HG03575 (cell line): ENCODE measurements around the gene MBD5.

ENCODE experiments used
- ATAC-seq: cut with Tn5 transposase; IDR thresholded peaks from one replicate; pipeline ENCODE4 v1.9.1; 2021; ENCODE audit not compliant: unreplicated experiment, insufficient number of reproducible peaks, low FRiP score; ENCODE audit errors: extremely low read depth

The MBD5 gene

DNA sequence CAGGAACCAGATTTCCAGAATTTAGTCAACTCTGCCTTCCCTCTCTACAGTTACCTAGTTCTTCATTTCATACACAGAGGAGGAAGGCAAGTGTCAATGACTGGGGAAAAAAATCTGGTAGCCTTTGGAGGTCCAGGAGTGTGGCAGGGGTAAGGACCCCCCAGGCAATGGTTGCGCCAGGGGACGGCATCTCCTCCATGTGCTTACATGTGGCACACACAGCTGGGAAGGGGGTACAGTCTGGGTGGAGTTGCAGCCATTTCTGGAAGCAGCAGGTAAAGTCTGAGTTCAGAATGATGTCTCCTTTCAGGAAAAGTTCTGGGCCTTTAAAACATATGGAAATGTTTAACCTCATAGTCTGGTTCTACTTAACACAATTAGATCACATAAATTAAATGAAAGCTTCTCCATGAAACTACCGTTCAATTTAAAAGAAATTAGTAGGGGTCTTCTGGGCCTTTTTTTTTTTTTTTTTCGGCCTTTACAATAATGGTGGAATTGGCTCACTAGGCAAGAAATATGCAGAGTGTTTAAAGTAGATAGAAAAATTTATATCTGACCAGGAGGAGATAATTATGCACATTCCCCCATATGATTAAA lies 470.0 kb downstream of the MBD5 start:
- ATAC-seq = no peak

GRCh38 chr2:148493822-148494563 lies 473.1 kb downstream of the MBD5 start:
- ATAC-seq = no peak

DNA sequence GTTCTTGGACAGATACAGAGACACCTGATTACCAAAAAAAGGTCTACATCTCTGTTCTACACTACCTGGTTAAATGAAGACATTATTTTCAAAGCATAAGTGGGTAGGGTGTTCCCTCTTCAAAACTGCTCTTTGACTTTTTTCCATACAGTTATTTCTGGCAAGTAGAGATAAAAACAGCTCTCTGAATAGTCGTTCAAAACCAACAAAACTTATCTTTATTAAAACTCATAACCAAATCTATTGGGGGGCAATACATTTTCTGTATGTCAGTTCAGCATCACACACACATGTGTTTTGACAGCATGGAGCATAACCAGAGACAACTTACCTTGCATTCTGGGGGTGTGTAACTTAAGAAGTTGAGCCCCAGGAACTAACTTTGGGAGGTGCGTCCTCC lies 474.7 kb downstream of the MBD5 start:
- ATAC-seq = no peak

GRCh38 chr2:148501545-148501944 lies 480.7 kb downstream of the MBD5 start:
- no peak for ATAC-seq

DNA sequence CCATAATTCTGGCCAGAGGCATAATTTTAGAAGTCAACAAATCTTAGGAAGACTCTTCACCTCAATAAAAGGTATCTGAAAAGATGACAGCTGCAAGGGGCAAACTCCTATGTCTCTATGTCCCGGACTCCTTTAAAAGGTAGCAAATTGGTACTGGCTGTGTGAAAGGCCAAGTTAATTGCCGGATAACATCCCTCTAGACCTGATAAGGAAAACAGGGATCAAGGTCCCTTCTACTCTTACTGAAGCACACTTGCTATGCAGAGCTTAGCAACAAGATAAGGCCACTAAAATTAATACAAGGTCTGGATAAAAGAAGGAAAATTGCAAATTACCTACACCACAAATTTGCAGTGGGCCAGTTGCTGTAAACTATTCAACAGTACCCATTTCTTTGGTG lies 482.6 kb downstream of the MBD5 start:
- no peak for ATAC-seq

DNA sequence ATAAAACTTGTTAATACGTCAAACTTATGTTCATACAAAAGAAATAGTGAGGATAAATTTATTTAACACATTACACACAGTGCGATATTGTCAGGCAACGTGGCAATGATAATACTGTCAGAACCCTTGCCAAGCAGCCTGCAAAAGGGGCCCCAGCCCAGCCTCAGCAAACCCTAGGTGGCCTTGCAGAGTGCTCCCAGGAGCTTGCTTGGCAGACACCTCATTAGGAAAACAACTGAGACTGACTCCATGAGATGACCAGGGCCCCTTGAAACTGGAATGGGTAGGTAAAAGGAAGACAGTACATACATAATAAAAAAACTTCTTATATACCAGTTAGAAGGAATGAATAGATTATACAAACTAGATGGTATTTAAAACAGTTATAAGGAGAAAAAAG lies 487.1 kb downstream of the MBD5 start:
- ATAC-seq = no peak

- no peak for ATAC-seq
Observed at GRCh38 chr2:148508878-148509287, 488.0 kb downstream of the MBD5 start.

DNA sequence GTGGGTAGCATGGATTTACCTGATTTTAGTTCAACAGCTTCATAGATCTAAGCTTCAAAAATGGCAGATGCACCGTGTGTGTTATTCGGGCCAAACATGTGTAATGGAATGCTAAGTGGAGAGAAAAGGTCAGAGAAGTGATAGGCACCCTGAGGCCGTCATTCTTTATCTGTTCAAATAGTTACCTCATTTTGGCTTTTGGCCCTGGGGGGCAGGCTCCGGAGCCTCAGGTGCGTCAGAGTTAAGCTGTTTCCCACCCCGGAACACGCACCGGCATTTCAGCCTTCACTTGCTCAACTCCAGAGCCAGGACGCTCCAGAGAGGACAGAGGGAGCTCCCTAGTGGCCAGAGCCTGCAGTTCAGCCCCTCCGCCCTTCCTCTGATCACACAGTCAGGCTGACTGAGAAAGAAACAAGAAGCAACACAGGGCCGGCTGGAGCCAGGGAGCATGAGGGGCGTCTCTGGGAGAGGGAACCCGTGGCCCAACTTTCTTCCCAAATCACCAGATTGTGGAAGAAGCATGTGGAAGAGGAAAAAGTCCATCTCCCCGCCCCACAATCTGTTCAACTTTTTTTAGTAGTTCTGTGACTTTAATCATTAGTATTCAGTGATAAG lies 488.5 kb downstream of the MBD5 start:
- peak; percentile 97 for ATAC-seq

- no peak for ATAC-seq
Observed at GRCh38 chr2:148511883-148512282, 491.0 kb downstream of the MBD5 start.

DNA sequence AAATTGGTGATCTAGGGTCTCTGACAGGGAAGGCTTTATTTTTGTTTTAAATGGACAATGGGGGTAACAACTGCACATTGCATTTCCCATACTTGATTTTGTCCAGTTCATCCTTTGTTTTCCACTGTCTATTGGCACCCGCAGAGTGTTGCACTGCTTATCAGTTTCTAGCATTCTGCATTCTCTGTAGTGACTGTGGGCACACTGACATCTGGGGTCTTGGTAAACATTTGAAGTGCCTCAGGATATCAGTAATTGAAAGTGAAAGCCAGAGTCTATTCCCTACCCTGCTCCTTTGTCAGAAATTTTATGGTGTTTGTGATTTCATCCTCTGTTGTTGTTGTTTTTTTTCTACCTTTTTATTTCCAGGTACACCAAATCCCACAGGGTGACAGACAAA lies 491.6 kb downstream of the MBD5 start:
- ATAC-seq = no peak

DNA sequence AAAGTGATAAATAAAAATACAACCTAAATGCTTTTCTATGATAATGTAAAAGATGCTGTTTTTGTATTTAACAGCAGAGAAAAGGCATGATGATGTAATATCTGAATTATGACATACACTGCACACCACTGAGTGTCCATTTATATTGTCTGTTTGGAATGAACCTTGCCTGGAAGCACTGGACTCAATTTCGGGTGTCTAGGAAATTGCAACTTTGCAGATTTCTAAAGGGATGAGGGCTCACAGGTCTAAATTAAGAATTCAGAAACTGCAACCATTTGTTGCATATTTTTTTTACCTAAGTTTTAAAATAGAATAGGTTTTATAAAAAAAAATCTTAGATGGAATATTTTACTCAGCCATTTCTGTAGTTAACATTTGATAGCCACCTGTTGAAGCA lies 492.5 kb downstream of the MBD5 start:
- no peak for ATAC-seq

- ATAC-seq = no peak
Observed at GRCh38 chr2:148515120-148515519, 494.2 kb downstream of the MBD5 start.

DNA sequence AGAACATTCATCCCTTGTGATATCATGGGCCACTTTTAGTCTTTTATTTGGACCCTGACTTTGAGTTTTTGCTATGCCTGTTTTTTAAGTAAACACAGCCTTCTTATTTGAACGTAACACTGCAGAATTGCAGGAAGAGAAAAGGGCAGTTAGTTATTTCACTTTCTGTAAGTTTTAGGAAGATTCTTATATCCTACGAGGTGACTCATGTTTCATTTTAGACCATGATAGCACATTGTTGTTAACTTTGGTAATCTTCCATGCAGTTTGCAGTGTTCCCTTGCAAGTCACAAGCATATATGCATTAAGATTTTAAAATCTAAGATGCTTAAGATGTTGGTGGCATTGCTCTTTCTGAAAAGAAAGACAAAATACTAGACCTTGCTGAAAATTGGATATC lies 495.1 kb downstream of the MBD5 start:
- ATAC-seq = no peak

- ATAC-seq = no peak
Observed at GRCh38 chr2:148517296-148517695, 496.4 kb downstream of the MBD5 start.

GRCh38 chr2:148517822-148518221 lies 496.9 kb downstream of the MBD5 start:
- ATAC-seq = no peak

DNA sequence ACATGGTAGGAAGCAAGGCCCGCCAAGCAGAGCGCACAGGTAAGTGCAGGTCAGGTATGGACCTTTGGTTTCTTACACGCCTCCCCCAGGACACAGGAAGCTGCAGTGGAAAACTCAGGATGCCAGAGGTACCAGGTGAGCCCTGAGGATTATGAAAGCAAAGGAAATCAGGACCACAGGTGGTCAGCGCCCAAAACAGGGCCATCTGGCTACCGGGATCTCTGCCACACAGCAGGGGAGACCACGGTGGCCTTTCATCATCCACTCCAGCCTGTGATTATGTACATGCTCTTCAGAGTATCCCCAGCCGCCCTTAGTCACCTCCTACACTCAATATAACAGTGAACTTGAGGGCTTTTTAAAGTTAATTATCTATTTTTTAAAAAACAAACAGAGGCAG lies 498.1 kb downstream of the MBD5 start:
- no peak for ATAC-seq

GRCh38 chr2:148521181-148521580 lies 500.3 kb downstream of the MBD5 start:
- ATAC-seq = no peak

GRCh38 chr2:148523315-148523714 lies 502.4 kb downstream of the MBD5 start:
- ATAC-seq = no peak

DNA sequence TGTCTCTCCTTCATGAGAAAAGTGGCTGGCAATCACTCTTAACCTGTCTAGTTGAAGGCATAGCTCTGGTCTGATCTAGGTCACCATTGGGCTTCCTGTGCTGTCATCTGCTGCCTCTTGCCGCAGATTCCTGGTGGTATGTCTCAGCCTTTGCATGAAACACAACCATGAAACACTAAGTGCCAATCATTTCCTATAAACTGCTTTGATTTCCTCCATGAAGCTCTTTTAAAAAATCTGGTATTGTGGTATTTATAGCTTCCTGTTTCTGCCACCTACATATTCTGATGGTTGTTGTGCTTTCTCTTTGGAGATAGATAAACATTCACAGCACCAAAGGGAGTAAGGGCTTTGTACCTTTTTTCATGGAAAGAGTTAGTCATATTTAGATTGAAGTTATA lies 503.6 kb downstream of the MBD5 start:
- ATAC-seq = no peak

DNA sequence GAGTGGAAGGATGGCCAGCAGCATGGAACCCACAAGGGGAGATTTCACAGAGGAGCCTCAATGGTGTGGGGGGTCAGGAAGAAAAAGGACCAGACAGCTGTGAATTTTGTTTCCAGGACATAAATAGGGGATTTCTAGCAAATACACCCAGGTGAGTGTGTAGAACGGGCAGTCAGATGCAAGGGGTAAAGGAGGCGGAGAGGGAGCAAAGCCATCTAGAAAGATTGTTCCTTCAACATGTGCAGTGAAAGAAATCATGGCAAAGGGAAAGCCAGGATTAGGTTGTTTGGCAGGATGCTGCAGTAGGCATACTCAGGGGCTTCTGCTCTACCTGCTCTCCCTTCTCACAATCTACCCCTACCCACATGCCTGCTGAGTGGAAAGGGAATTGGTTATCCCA lies 504.2 kb downstream of the MBD5 start:
- no peak for ATAC-seq
